Fibroblast of lung (primary cell): ENCODE results near the gene OOSP1. TPM values are rescaled to one million over a fixed set of nuclear protein-coding genes. Genes with fewer than 3 reads are reported as not detected.

Source experiments
- DNase-seq, 2 donors: peaks; one replicate each; pipeline versions ENCODE4 v3.0.0 to v3.0.0-alpha.2; 2010; ENCODE audit warnings: low read depth in 2 of 2
- H2AFZ ChIP-seq: 2 replicates; pipeline ENCODE4 v1.5.1; 2012; ENCODE audit warnings: low read length, control low read depth, inconsistent platforms
- H3K27ac ChIP-seq: 2 replicates; pipeline ENCODE4 v1.5.1; 2011; ENCODE audit warnings: low read length, control low read depth; ENCODE audit not compliant: insufficient read depth
- H3K27me3 ChIP-seq: 2 replicates; pipeline ENCODE4 v1.5.1; 2011; ENCODE audit warnings: mild to moderate bottlenecking, low read length; ENCODE audit not compliant: control insufficient read depth, insufficient read depth
- H3K36me3 ChIP-seq: 2 replicates; pipeline ENCODE4 v1.5.1; 2011; ENCODE audit warnings: low read length; ENCODE audit not compliant: control insufficient read depth, insufficient read depth
- H3K4me1 ChIP-seq: 2 replicates; pipeline ENCODE4 v1.5.1; 2011; ENCODE audit warnings: low read length; ENCODE audit not compliant: control insufficient read depth, insufficient read depth; ENCODE audit errors: extremely low read depth
- H3K4me2 ChIP-seq: 2 replicates; pipeline ENCODE4 v1.5.1; 2011; ENCODE audit warnings: low read length, control low read depth; ENCODE audit not compliant: insufficient read depth; ENCODE audit errors: extremely low read depth
- H3K4me3 ChIP-seq, 4 experiments: fragments of 200-600 bp in 1 of 4; sonication (generic) in 1 of 4; replicated peaks in 1 of 4; 2 replicates each; pipeline ENCODE4 v1.5.1; 2011 to 2016; ENCODE audit warnings: low read length in 4 of 4, low read depth in 3 of 4, mild to moderate bottlenecking in 3 of 4, control low read depth in 2 of 4, inconsistent platforms in 1 of 4, mixed read lengths in 1 of 4; ENCODE audit not compliant: insufficient read depth in 1 of 4; ENCODE audit errors: control extremely low read depth in 1 of 4
- H3K79me2 ChIP-seq: 2 replicates; pipeline ENCODE4 v1.5.1; 2012; ENCODE audit warnings: mild to moderate bottlenecking, low read length, inconsistent platforms; ENCODE audit not compliant: control insufficient read depth, insufficient read depth
- H3K9ac ChIP-seq: 2 replicates; pipeline ENCODE4 v1.5.1; 2011; ENCODE audit warnings: mild to moderate bottlenecking, low read length, control low read depth; ENCODE audit not compliant: insufficient read depth
- H3K9me3 ChIP-seq: 2 replicates; pipeline ENCODE4 v1.5.1; 2012; ENCODE audit warnings: low read depth, low read length; ENCODE audit not compliant: control insufficient read depth, insufficient read depth
- H4K20me1 ChIP-seq: 2 replicates; pipeline ENCODE4 v1.5.1; 2011; ENCODE audit warnings: low read length; ENCODE audit not compliant: control insufficient read depth, insufficient read depth; ENCODE audit errors: extremely low read depth
- EZH2 ChIP-seq: IDR thresholded peaks from 2 replicates; pipeline ENCODE4 v1.5.1; 2012; ENCODE audit warnings: low read length, control low read depth, mild to moderate bottlenecking; ENCODE audit errors: missing control alignments
- polyA plus RNA-seq, 2 donors: library from polyadenylated mRNA; depleted of rRNA in 1 of 2; stranded (reverse) in 1 of 2; unstranded in 1 of 2; fragments of >200 nt; gene quantifications; 2 replicates each; pipeline ENCODE4 v1.2.1, GENCODE V29; 2011 to 2012; ENCODE audit warnings: missing spikeins in 1 of 2
- total RNA-seq: library from RNA; depleted of rRNA; stranded (reverse); fragments of >200 nt; gene quantifications from 2 replicates; pipeline ENCODE4 v1.2.1, GENCODE V29; 2014
- TF ChIP-seq, protein P1 (sequence below), 2 donors: IDR thresholded peaks in 1 of 2; conservative IDR thresholded peaks in 1 of 2; 1 replicate in 1 of 2; 2 replicates in 1 of 2; pipeline ENCODE4 v1.5.1; 2011 to 2012; ENCODE audit warnings: low read length in 2 of 2, control low read depth in 1 of 2, inconsistent platforms in 1 of 2, low read depth in 1 of 2, mild to moderate bottlenecking in 1 of 2

The OOSP1 gene
- total and polyA plus RNA-seq, 2 donors (not counting 1 experiment from before 2014, with no cell fraction given), result not detected

DNA sequence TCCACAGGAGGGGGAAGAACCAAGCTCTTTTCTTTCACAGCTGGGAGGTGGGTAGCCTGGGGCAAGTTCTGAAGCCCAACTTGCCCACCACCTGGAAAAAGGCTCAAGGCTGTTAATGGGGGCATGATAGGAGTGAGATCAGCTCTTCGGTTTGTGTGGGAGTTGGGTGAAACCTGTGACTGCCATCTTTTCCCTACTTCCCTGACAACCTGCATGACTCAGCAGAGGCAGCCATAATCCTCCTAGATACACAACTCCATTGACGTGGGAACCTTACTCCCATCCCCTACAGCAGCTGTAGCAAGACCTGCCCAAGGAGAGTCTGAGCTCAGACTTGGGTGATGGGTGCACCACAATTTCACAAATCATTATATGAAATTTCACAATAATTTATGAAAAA is 65.5 kb downstream of the OOSP1 start:
- Histone ChIP-seq H3K79me2 (no peaks in the 10 kb centered on the region), H3K9me3 (no peaks in the 10 kb centered on the region), H3K27ac (no peak overlapping the region), H3K4me3 (no peak overlapping the region), H3K27me3 (no peaks in the 10 kb centered on the region), H3K36me3 (no peaks in the 10 kb centered on the region), H4K20me1 (no peaks in the 10 kb centered on the region), H3K4me1 (no peaks in the 10 kb centered on the region), H3K4me2 (no peak overlapping the region), H3K9ac (no peak overlapping the region), H2AFZ (no peak overlapping the region)
- TF ChIP-seq, protein P1, sequence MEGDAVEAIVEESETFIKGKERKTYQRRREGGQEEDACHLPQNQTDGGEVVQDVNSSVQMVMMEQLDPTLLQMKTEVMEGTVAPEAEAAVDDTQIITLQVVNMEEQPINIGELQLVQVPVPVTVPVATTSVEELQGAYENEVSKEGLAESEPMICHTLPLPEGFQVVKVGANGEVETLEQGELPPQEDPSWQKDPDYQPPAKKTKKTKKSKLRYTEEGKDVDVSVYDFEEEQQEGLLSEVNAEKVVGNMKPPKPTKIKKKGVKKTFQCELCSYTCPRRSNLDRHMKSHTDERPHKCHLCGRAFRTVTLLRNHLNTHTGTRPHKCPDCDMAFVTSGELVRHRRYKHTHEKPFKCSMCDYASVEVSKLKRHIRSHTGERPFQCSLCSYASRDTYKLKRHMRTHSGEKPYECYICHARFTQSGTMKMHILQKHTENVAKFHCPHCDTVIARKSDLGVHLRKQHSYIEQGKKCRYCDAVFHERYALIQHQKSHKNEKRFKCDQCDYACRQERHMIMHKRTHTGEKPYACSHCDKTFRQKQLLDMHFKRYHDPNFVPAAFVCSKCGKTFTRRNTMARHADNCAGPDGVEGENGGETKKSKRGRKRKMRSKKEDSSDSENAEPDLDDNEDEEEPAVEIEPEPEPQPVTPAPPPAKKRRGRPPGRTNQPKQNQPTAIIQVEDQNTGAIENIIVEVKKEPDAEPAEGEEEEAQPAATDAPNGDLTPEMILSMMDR (conservative IDR thresholded peaks at IDR 0.05 in 1 of 2, IDR thresholded peaks at IDR 0.05 in 1 of 2; ENCODE audit: low read depth in 1 of 2, low read length in 2 of 2), result no peak
- TF ChIP-seq EZH2, result no peak
- DNase-seq, result no peak

DNA sequence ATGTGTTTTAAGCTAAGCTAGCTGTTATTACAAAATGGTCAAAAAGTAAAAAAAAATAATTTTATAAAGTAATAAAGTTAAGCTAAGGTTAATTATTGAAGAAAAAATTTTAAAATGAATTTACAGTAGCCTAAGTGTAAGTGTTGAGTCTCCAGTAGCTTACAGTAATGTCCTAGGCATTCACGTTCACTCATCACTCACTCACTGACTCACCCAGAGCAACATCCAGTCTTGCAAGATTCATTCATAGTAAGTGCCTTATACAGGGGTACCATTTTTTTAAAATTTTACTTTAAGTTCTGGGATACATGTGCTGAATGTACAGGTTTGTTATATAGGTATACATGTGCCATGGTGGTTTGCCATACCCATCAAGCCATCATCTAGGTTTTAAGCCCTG is 67.1 kb downstream of the OOSP1 start:
- Histone ChIP-seq H4K20me1 (no peaks in the 10 kb centered on the region), H3K4me3 (no peak overlapping the region), H2AFZ (no peak overlapping the region), H3K27ac (no peak overlapping the region), H3K4me1 (no peaks in the 10 kb centered on the region), H3K79me2 (no peaks in the 10 kb centered on the region), H3K9me3 (no peaks in the 10 kb centered on the region), H3K27me3 (no peaks in the 10 kb centered on the region), H3K4me2 (no peak overlapping the region), H3K36me3 (no peaks in the 10 kb centered on the region), H3K9ac (no peak overlapping the region)
- DNase-seq, result no peak
- no peak for TF ChIP-seq EZH2
- TF ChIP-seq, protein P1 (conservative IDR thresholded peaks at IDR 0.05 in 1 of 2, IDR thresholded peaks at IDR 0.05 in 1 of 2; ENCODE audit: low read depth in 1 of 2, low read length in 2 of 2), result no peak

Other genes starting within 250 kb of the OOSP1 start
- not detected in 2 replicates for gene OR10V1, start 224.6 kb upstream of the OOSP1 start, total RNA-seq
- gene OR10V1, start 224.6 kb upstream of the OOSP1 start, polyA plus RNA-seq, result not detected in 2 replicates
- 19.0 and 23.9 TPM in 2 replicates for gene STX3, start 183.1 kb upstream of the OOSP1 start, total RNA-seq
- 21.9 and 22.0 TPM in 2 replicates for gene STX3, start 183.1 kb upstream of the OOSP1 start, polyA plus RNA-seq
- 39.3 and 43.1 TPM in 2 replicates for gene MRPL16, start 127.7 kb upstream of the OOSP1 start, total RNA-seq
- gene MRPL16, start 127.7 kb upstream of the OOSP1 start, polyA plus RNA-seq, result 64.9 and 70.9 TPM in 2 replicates
- not detected in 2 replicates for gene CBLIF, start 92.9 kb upstream of the OOSP1 start, total RNA-seq
- gene CBLIF, start 92.9 kb upstream of the OOSP1 start, polyA plus RNA-seq, result not detected in 2 replicates
- not detected in 2 replicates for gene TCN1, start 71.9 kb upstream of the OOSP1 start, total RNA-seq
- gene TCN1, start 71.9 kb upstream of the OOSP1 start, polyA plus RNA-seq, result not detected in 2 replicates
- not detected in 2 replicates for gene OOSP3, start 59.6 kb upstream of the OOSP1 start, total RNA-seq
- not detected in 2 replicates for gene OOSP3, start 59.6 kb upstream of the OOSP1 start, polyA plus RNA-seq
- gene OOSP4A, start 25.6 kb downstream of the OOSP1 start, total RNA-seq, result not detected in 2 replicates
- not detected in 2 replicates for gene OOSP4A, start 25.6 kb downstream of the OOSP1 start, polyA plus RNA-seq
- gene OOSP4B, start 78.7 kb downstream of the OOSP1 start, total RNA-seq, result not detected in 2 replicates
- not detected in 2 replicates for gene OOSP4B, start 78.7 kb downstream of the OOSP1 start, polyA plus RNA-seq
- gene OOSP2, start 102.0 kb downstream of the OOSP1 start, total RNA-seq, result not detected in 2 replicates
- not detected in 2 replicates for gene OOSP2, start 102.0 kb downstream of the OOSP1 start, polyA plus RNA-seq
- gene MS4A3, start 118.2 kb downstream of the OOSP1 start, total RNA-seq, result not detected in 2 replicates
- not detected in 2 replicates for gene MS4A3, start 118.2 kb downstream of the OOSP1 start, polyA plus RNA-seq
- not detected in 2 replicates for gene MS4A2, start 150.2 kb downstream of the OOSP1 start, total RNA-seq
- gene MS4A2, start 150.2 kb downstream of the OOSP1 start, polyA plus RNA-seq, result not detected in 2 replicates
- not detected in 2 replicates for gene MS4A6A, start 244.7 kb downstream of the OOSP1 start, total RNA-seq
- not detected in 2 replicates for gene MS4A6A, start 244.7 kb downstream of the OOSP1 start, polyA plus RNA-seq